Trophoblast cell (in vitro differentiated cells and primary cell): ENCODE data around the gene GCFC2.

Experiments used
- DNase-seq, 2 donors: peaks; one replicate each; pipeline ENCODE4 v3.0.0-alpha.2; 2016
- H2AFZ ChIP-seq: 2 replicates; pipeline ENCODE4 v1.6.1; 2013; ENCODE audit warnings: low read length, moderate library complexity, mild to moderate bottlenecking; ENCODE audit not compliant: insufficient read depth, poor library complexity
- H2AK5ac ChIP-seq: 2 replicates; pipeline ENCODE4 v1.6.1; 2013; ENCODE audit warnings: mild to moderate bottlenecking, low read length
- H2BK120ac ChIP-seq: 2 replicates; pipeline ENCODE4 v1.6.1; 2013; ENCODE audit warnings: low read length, mild to moderate bottlenecking, moderate library complexity; ENCODE audit not compliant: insufficient read depth, poor library complexity
- H2BK12ac ChIP-seq: 2 replicates; pipeline ENCODE4 v1.6.1; 2013; ENCODE audit warnings: mild to moderate bottlenecking, low read length, moderate library complexity
- H2BK5ac ChIP-seq: 2 replicates; pipeline ENCODE4 v1.6.1; 2013; ENCODE audit warnings: low read length, low read depth, moderate library complexity, mild to moderate bottlenecking; ENCODE audit not compliant: poor library complexity
- H3K14ac ChIP-seq: 2 replicates; pipeline ENCODE4 v1.6.1; 2013; ENCODE audit warnings: mild to moderate bottlenecking, low read length
- H3K18ac ChIP-seq: 2 replicates; pipeline ENCODE4 v1.6.1; 2013; ENCODE audit warnings: mild to moderate bottlenecking, low read length
- H3K23ac ChIP-seq: 2 replicates; pipeline ENCODE4 v1.6.1; 2013; ENCODE audit warnings: low read length
- H3K27ac ChIP-seq: 2 replicates; pipeline ENCODE4 v1.5.1; 2013; ENCODE audit warnings: low read depth, mild to moderate bottlenecking, inconsistent platforms, low read length, moderate library complexity
- H3K27me3 ChIP-seq: 2 replicates; pipeline ENCODE4 v1.6.1; 2013; ENCODE audit warnings: inconsistent platforms, mild to moderate bottlenecking, low read length, moderate library complexity; ENCODE audit not compliant: insufficient read depth
- H3K36me3 ChIP-seq, 2 experiments: 1 replicate in 1 of 2; 2 replicates in 1 of 2; pipeline ENCODE4 v1.6.1; 2013; ENCODE audit warnings: low read length in 2 of 2, mild to moderate bottlenecking in 2 of 2, moderate library complexity in 1 of 2; ENCODE audit not compliant: insufficient read depth in 2 of 2, control insufficient read depth in 1 of 2
- H3K4ac ChIP-seq: 2 replicates; pipeline ENCODE4 v1.6.1; 2013; ENCODE audit warnings: low read depth, mild to moderate bottlenecking, low read length, moderate library complexity
- H3K4me1 ChIP-seq, 2 experiments: 1 replicate in 1 of 2; 2 replicates in 1 of 2; pipeline ENCODE4 v1.6.1; 2013; ENCODE audit warnings: low read length in 2 of 2, mild to moderate bottlenecking in 2 of 2, moderate library complexity in 1 of 2; ENCODE audit not compliant: insufficient read depth in 2 of 2, control insufficient read depth in 1 of 2
- H3K4me2 ChIP-seq: 2 replicates; pipeline ENCODE4 v1.6.1; 2013; ENCODE audit warnings: inconsistent platforms, mild to moderate bottlenecking, low read length, moderate library complexity
- H3K4me3 ChIP-seq: 2 replicates; pipeline ENCODE4 v1.5.1; 2013; ENCODE audit warnings: mild to moderate bottlenecking, low read depth, low read length, inconsistent platforms
- H3K79me1 ChIP-seq: one replicate; pipeline ENCODE4 v1.6.1; 2013; ENCODE audit warnings: low read length
- H3K79me2 ChIP-seq: 2 replicates; pipeline ENCODE4 v1.6.1; 2013; ENCODE audit warnings: low read length, mild to moderate bottlenecking; ENCODE audit not compliant: control insufficient read depth, insufficient read depth, poor library complexity
- H3K9ac ChIP-seq: 2 replicates; pipeline ENCODE4 v1.6.1; 2013; ENCODE audit warnings: mild to moderate bottlenecking, low read length
- H3K9me3 ChIP-seq: 2 replicates; pipeline ENCODE4 v1.6.1; 2013; ENCODE audit warnings: low read depth, mild to moderate bottlenecking, control low read depth, inconsistent platforms, low read length; ENCODE audit not compliant: insufficient read depth
- H4K12ac ChIP-seq: 2 replicates; pipeline ENCODE4 v1.6.1; 2013; ENCODE audit warnings: low read depth, mild to moderate bottlenecking, low read length, moderate library complexity
- H4K8ac ChIP-seq: 2 replicates; pipeline ENCODE4 v1.6.1; 2013; ENCODE audit warnings: low read depth, mild to moderate bottlenecking, low read length, moderate library complexity
- H4K91ac ChIP-seq: one replicate; pipeline ENCODE4 v1.6.1; 2013; ENCODE audit warnings: low read depth, mild to moderate bottlenecking, low read length, moderate library complexity
- WGBS: extraction: QIAGEN DNeasy Blood & Tissue Kit; methylation state at CpG from one replicate; pipeline ENCODE4 v1.1.7; 2013; ENCODE audit warnings: missing lambda C conversion rate; ENCODE audit not compliant: insufficient read length, insufficient coverage; ENCODE audit errors: extremely low coverage; 5-methylcytosine and 5-hydroxymethylcytosine counted together

Gene GCFC2

GRCh38 chr2:75703589-75704287, 7.0 kb downstream of the GCFC2 start:
- no peak overlapping the region for H4K8ac ChIP-seq

GRCh38 chr2:75702593-75702992, 8.1 kb downstream of the GCFC2 start:
- H4K8ac ChIP-seq: no peak overlapping the region
- H3K4me1 ChIP-seq: no peaks in the 10 kb centered on the region
- no peak overlapping the region for H3K23ac ChIP-seq
- H3K4me3 ChIP-seq: no peak overlapping the region
- no peaks in the 10 kb centered on the region for H3K9me3 ChIP-seq
- DNase-seq: no peak
- H2AFZ ChIP-seq: no peak overlapping the region
- no peak overlapping the region for H4K12ac ChIP-seq
- no peak overlapping the region for H3K27ac ChIP-seq
- no peak overlapping the region for H2BK120ac ChIP-seq
- H3K4me2 ChIP-seq: no peak overlapping the region
- H3K14ac ChIP-seq: no peak overlapping the region
- H3K9ac ChIP-seq: peak overlapping the region; percentile 27
- H2BK12ac ChIP-seq: no peak overlapping the region
- no CpG with 5 or more reads among the region's 4 CpGs for WGBS
- no peak overlapping the region for H2AK5ac ChIP-seq
- peaks cover 2 to 3% of the 10 kb centered on the region in 2 experiments for H3K36me3 ChIP-seq
- H3K79me2 ChIP-seq: no peaks in the 10 kb centered on the region
- H3K18ac ChIP-seq: no peak overlapping the region
- H3K27me3 ChIP-seq: no peaks in the 10 kb centered on the region
- H4K91ac ChIP-seq: no peak overlapping the region
- H3K4ac ChIP-seq: no peak overlapping the region
- H3K79me1 ChIP-seq: no peaks in the 10 kb centered on the region
- H2BK5ac ChIP-seq: no peak overlapping the region

More at GRCh38 chr2:75703589-75704287, 7.0 kb downstream of the GCFC2 start:
- H3K79me2 ChIP-seq: no peaks in the 10 kb centered on the region
- H3K36me3 ChIP-seq: peaks cover 0 to 3% of the 10 kb centered on the region in 2 experiments
- H3K18ac ChIP-seq: no peak overlapping the region
- no peak overlapping the region for H2AFZ ChIP-seq
- H3K27ac ChIP-seq: no peak overlapping the region
- H2AK5ac ChIP-seq: no peak overlapping the region
- H3K9ac ChIP-seq: no peak overlapping the region
- no CpG with 5 or more reads among the region's 4 CpGs for WGBS
- no peak overlapping the region for H4K91ac ChIP-seq
- DNase-seq: no peak
- H2BK120ac ChIP-seq: no peak overlapping the region
- H2BK12ac ChIP-seq: no peak overlapping the region
- no peak overlapping the region for H3K23ac ChIP-seq
- H3K9me3 ChIP-seq: no peaks in the 10 kb centered on the region
- H3K4me1 ChIP-seq: no peaks in the 10 kb centered on the region
- no peak overlapping the region for H4K12ac ChIP-seq
- no peak overlapping the region for H3K4me2 ChIP-seq
- no peak overlapping the region for H3K4ac ChIP-seq
- no peak overlapping the region for H2BK5ac ChIP-seq
- no peak overlapping the region for H3K4me3 ChIP-seq
- no peak overlapping the region for H3K14ac ChIP-seq
- H3K27me3 ChIP-seq: no peaks in the 10 kb centered on the region
- H3K79me1 ChIP-seq: no peaks in the 10 kb centered on the region

- Histone ChIP-seq H3K27ac (no peak overlapping the region), H2BK120ac (no peak overlapping the region), H4K8ac (no peak overlapping the region), H3K36me3 (peaks cover 3 to 5% of the 10 kb centered on the region in 2 experiments), H3K9ac (no peak overlapping the region), H3K27me3 (no peaks in the 10 kb centered on the region), H2AFZ (no peak overlapping the region), H3K4me3 (no peak overlapping the region), H3K18ac (no peak overlapping the region), H2AK5ac (no peak overlapping the region), H3K4me1 (no peaks in the 10 kb centered on the region), H4K91ac (no peak overlapping the region), H3K9me3 (no peaks in the 10 kb centered on the region), H3K14ac (no peak overlapping the region), H3K79me2 (no peaks in the 10 kb centered on the region), H3K4me2 (no peak overlapping the region), H4K12ac (no peak overlapping the region), H3K23ac (no peak overlapping the region), H3K79me1 (no peaks in the 10 kb centered on the region), H2BK5ac (no peak overlapping the region), H2BK12ac (no peak overlapping the region), H3K4ac (no peak overlapping the region)
- WGBS: no CpG with 5 or more reads among the region's 2 CpGs
- DNase-seq: peak in 1 of 2 donors; percentile 42
These were observed 11.8 kb downstream of the GCFC2 start for GRCh38 chr2:75698918-75699317.

DNA sequence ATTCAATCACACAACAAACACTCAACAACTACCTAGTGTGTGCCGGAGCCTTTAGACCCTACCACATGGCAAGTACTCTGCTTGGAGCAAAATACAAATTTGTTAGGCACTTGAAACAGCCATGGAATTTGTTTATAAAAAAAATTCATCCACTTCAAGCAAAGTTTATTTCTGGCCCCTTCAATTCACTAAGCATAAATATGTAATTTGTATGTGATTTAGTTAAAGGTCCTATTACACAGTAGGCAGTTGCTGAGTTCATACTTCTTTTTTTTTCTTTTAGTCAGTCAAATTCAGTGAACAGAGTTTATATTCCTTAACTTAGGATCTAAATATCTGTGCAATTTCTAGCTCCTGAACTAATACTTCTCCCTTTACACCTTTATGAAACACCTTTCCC, 22.5 kb downstream of the GCFC2 start:
- Histone ChIP-seq H3K36me3 (peaks cover 2% of the 10 kb centered on the region in 2 experiments), H4K8ac (no peak overlapping the region), H3K18ac (no peak overlapping the region), H2AFZ (no peak overlapping the region), H3K79me1 (no peaks in the 10 kb centered on the region), H2BK12ac (no peak overlapping the region), H3K9me3 (no peaks in the 10 kb centered on the region), H3K23ac (no peak overlapping the region), H3K79me2 (no peaks in the 10 kb centered on the region), H3K4ac (no peak overlapping the region), H2AK5ac (no peak overlapping the region), H2BK120ac (no peak overlapping the region), H3K9ac (no peak overlapping the region), H3K27me3 (no peaks in the 10 kb centered on the region), H3K4me2 (no peak overlapping the region), H4K91ac (no peak overlapping the region), H3K27ac (no peak overlapping the region), H4K12ac (no peak overlapping the region), H3K4me1 (no peaks in the 10 kb centered on the region), H2BK5ac (no peak overlapping the region), H3K14ac (no peak overlapping the region), H3K4me3 (no peak overlapping the region)
- DNase-seq: no peak
- no CpG with 5 or more reads among the region's 1 CpG for WGBS
